HEK293T (cell line): ENCODE measurements around the gene IL4I1.
"Not testable (repeated sequence)": the region's sequence is repeated elsewhere in the genome, so short reads cannot be mapped to it uniquely, and the experiment has no call there.

Experiments
- CTCF ChIA-PET: fragments of 350-600 bp; formaldehyde crosslinking; extraction: SDS; loops from one replicate; lab custom pipeline; 2021; ENCODE audit warnings: antibody characterized with exemption, inconsistent platforms; lab: Yijun Ruan, JAX
- POLR2A ChIA-PET: fragments of 350-600 bp; formaldehyde crosslinking; extraction: SDS; loops from one replicate; lab custom pipeline; 2020; ENCODE audit warnings: antibody characterized with exemption, inconsistent platforms; lab: Yijun Ruan, JAX
- DNase-seq: peaks from one replicate; pipeline ENCODE4 v3.0.0; 2012; ENCODE audit warnings: mixed read lengths; ENCODE audit errors: extremely low spot score
- ARNT ChIP-seq: fragments of 450-650 bp; IDR thresholded peaks from 2 replicates; pipeline ENCODE4 v1.6.1; 2017; ENCODE audit warnings: mild to moderate bottlenecking
- BHLHE40 ChIP-seq: fragments of 450-650 bp; IDR thresholded peaks from 2 replicates; pipeline ENCODE4 v1.6.1; 2016; ENCODE audit warnings: mild to moderate bottlenecking, moderate library complexity, borderline replicate concordance
- CTBP1 ChIP-seq: fragments of 450-650 bp; IDR thresholded peaks from 2 replicates; pipeline ENCODE4 v1.6.1; 2016; ENCODE audit warnings: borderline replicate concordance
- ELF4 ChIP-seq: fragments of 450-650 bp; IDR thresholded peaks from 2 replicates; pipeline ENCODE4 v1.6.1; 2017; ENCODE audit warnings: antibody characterized with exemption
- FOXA1 ChIP-seq: fragments of 450-650 bp; IDR thresholded peaks from 2 replicates; pipeline ENCODE4 v1.6.1; 2016; ENCODE audit warnings: mild to moderate bottlenecking
- FOXK2 ChIP-seq: fragments of 450-650 bp; IDR thresholded peaks from 2 replicates; pipeline ENCODE4 v1.6.1; 2016; ENCODE audit warnings: mild to moderate bottlenecking
- FOXM1 ChIP-seq: fragments of 450-650 bp; IDR thresholded peaks from 2 replicates; pipeline ENCODE4 v1.6.1; 2017; ENCODE audit warnings: mild to moderate bottlenecking, borderline replicate concordance
- HDGF ChIP-seq: fragments of 450-650 bp; IDR thresholded peaks from 2 replicates; pipeline ENCODE4 v1.6.1; 2017; ENCODE audit warnings: antibody characterized with exemption, borderline replicate concordance
- L3MBTL2 ChIP-seq: fragments of 450-650 bp; conservative IDR thresholded peaks from 2 replicates; pipeline ENCODE4 v1.6.1; 2016; ENCODE audit warnings: mild to moderate bottlenecking
- LEF1 ChIP-seq: fragments of 450-650 bp; IDR thresholded peaks from 2 replicates; pipeline ENCODE4 v1.6.1; 2017; ENCODE audit warnings: mild to moderate bottlenecking, borderline replicate concordance
- NFRKB ChIP-seq: fragments of 450-650 bp; IDR thresholded peaks from 2 replicates; pipeline ENCODE4 v1.6.1; 2016; ENCODE audit warnings: mild to moderate bottlenecking, moderate library complexity
- SP1 ChIP-seq: fragments of 450-650 bp; IDR thresholded peaks from 2 replicates; pipeline ENCODE4 v1.6.1; 2017
- SUZ12 ChIP-seq: fragments of 450-650 bp; IDR thresholded peaks from 2 replicates; pipeline ENCODE4 v1.6.1; 2016; ENCODE audit warnings: mild to moderate bottlenecking
- TARDBP ChIP-seq: fragments of 450-650 bp; IDR thresholded peaks from 2 replicates; pipeline ENCODE4 v1.6.1; 2016
- ZNF384 ChIP-seq: fragments of 450-650 bp; IDR thresholded peaks from 2 replicates; pipeline ENCODE4 v1.6.1; 2016
- TF ChIP-seq, protein P1 (sequence below): fragments of 450-650 bp; IDR thresholded peaks from 2 replicates; pipeline ENCODE4 v1.6.1; 2016

Gene IL4I1

DNA sequence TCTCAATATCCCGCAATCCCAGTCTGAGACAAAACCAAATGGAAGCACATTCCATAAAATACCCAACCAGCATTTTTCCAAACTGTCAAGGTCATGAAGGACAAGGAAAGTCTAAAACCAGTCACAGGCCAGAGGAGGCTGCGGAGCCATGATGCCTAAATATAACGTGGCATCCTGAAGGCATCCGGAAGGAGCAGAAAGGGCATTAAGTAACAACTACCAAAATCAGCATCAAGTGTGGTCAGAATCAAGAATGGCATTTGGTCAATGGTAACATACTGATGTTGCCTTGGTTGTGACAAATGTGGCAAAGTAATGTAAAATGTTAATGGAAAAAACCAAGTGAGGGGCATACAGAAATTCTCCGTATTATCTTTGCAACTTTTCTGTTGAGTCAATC is 28.8 kb upstream of the IL4I1 start:
- CTCF ChIA-PET: no interaction called here
- no peak for TF ChIP-seq NFRKB
- TF ChIP-seq SUZ12: no peak
- DNase-seq: no peak
- POLR2A ChIA-PET: no interaction called here

DNA sequence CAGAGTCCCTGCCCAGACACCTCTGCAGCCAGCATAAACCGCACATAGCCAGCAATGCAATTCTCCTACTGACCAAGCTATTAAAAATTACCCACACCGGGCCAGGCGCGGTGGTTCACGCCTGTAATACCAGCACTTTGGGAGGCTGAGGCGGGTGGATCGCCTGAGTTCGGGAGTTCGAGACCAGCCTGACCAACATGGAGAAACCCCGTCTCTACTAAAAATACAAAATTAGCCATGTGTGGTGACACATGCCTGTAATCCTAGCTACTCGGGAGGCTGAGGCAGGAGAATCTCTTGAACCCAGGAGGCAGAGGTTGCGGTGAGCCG is 28.2 kb upstream of the IL4I1 start:
- POLR2A ChIA-PET: interaction anchor here (1.4 kb wide), 1 partner anchor 56 kb away, joined by 3 read pairs; no protein-coding TSS in a partner anchor
- CTCF ChIA-PET, DNase-seq: not testable (repeated sequence)

DNA sequence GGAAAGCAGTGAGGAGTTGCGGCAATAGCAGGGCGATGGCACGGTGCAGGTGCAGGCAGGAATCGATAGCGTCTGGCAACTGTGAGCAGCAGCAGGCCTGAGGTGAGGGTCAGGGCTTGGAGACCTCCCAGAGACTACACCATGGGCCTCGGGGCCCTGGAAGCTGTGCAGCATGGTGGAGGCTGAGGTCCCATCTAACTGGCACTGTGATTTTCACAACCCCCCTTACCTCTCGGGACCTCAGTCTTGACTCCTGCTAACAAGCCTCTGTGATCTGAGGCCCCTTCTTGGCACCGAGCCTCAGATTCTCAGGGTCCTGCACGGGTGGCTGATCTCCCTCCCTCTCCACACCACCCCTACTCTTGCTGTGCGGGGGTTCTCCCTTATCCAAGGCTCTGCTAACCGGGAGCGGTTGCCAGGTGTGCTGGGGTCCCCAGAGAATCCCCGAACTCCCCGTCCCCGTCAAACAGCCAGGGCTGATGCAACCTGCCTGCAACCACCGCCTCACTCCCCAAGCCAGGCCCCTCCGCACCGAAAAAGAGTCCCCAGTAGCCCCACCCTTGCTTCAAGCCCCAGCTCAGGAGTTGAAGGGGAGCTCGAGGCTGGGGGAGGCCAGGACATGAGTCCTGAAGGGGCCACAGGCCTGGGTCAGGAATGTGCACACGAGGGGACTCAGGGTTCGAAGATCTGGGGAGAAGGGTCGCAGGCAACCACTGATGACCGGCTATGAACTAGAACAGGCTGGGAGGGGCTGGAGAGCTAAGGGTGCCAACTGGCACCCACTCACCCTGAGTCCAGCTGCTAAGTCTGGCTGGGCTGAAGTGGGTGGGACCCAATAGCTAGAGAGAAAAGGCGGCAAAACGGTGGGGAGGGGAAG is 27.6 kb upstream of the IL4I1 start:
- ChIA-PET CTCF (no interaction called here), POLR2A (interaction anchor here (1.4 kb wide), 1 partner anchor 55 kb away, joined by 3 read pairs; no protein-coding TSS in a partner anchor)
- DNase-seq: no peak
- TF ChIP-seq FOXK2: no peak
- no peak for TF ChIP-seq ELF4
- no peak for TF ChIP-seq CTBP1
- no peak for TF ChIP-seq TARDBP

DNA sequence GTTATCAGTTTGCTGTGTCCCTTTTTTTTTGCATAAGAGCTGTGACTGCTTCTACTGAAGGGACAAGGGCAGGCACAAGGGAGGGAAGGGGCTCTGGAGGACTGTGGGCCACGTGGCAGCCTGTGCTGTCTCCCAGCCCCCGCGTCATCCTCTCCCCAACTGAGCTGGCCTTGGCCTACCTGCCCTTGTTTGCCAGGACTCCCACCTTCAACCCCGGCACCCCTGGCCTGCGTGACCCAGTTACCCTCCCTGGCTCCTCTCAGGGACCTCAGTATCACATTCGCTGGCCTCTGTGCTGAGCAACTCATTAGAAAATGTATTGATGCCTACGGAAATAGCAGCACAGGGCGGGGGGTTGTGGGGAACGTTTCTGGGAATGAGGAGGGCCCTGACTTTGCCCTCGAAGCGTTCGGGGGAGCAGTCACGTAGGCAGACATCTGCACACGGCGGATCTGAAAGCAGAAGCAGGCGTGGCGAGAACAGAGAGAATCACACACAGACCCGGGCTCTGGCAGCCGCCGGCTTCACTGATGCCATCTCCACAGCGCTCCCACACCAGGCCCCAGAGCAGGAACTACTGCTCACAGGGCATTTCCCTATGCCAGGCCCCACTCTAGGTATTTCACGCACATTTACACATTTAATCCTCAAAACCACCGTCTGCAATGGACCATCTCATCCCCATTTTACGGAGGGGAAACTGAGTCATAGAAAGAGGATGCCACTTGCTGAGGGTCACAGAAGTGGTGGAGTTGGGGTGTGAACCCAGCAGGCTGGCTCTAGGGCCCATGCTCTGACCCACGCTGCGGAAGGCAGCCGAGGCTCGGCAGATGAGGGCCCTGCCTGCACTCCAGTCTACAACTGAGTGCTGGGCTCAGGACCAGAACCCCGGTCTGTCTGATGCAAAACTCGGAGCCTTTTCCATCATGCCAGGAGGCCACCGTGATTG is 26.6 kb upstream of the IL4I1 start:
- CTCF ChIA-PET: no interaction called here
- no peak for DNase-seq
- TF ChIP-seq BHLHE40 (no peak), SUZ12 (no peak), ARNT (no peak), FOXA1 (no peak), FOXM1 (no peak), FOXK2 (no peak), SP1 (no peak), TARDBP (no peak), ZNF384 (no peak), NFRKB (no peak)
- POLR2A ChIA-PET: interaction anchor here (1.1 kb wide), 1 partner anchor 34 kb away, joined by 3 read pairs; no protein-coding TSS in a partner anchor

DNA sequence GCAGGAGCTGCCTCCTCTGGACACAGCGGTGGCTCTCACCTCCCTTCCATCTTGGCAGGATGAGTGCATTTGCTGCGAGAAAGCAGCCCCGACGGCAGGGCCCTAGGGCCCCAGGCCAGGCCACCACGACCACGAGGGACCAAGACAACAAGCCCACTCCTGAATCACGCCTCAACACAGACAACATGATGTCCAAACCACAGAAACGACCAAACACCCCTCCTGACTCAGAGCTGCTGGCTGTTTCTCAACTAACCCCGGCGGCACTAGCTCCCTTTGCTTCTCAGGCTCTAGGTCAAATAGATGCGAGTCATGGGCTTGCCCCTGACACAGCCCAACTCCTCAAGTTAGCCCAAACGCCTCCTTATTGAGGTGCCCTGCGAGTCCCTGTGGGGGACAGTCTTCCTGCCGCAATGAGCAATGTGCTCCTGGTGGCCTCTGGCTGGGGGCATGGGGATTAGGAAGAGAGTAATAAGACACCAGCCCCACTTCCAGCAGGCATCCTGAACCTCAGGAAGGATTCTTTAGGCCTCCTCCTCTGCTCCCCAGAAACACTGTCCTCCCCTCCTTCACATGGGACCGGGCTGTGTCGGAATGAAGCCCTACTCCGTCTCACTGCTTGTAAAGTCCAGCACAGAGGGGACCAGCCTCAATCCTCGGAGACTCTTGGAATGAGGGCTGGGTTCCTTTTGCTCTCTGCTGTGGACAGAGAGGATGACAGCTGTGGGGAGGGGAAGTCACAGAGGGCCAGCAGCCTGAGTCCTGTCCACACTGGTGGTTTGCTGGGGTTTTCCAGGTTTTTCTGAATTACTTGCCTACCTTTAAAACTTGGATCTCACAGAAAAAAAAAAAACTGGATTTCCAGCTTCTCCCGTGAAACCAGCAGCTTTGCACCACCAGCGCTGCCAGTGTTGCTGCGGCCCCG is 25.4 kb upstream of the IL4I1 start:
- CTCF ChIA-PET: no interaction called here
- DNase-seq: no peak
- TF ChIP-seq FOXA1 (no peak), FOXM1 (no peak), ELF4 (no peak), ZNF384 (no peak), BHLHE40 (no peak), HDGF (no peak), FOXK2 (no peak), SUZ12 (no peak), SP1 (no peak), L3MBTL2 (no peak), NFRKB (no peak), TARDBP (no peak)
- TF ChIP-seq, protein P1, sequence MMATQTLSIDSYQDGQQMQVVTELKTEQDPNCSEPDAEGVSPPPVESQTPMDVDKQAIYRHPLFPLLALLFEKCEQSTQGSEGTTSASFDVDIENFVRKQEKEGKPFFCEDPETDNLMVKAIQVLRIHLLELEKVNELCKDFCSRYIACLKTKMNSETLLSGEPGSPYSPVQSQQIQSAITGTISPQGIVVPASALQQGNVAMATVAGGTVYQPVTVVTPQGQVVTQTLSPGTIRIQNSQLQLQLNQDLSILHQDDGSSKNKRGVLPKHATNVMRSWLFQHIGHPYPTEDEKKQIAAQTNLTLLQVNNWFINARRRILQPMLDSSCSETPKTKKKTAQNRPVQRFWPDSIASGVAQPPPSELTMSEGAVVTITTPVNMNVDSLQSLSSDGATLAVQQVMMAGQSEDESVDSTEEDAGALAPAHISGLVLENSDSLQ: no peak
- POLR2A ChIA-PET: interaction anchor here (1.1 to 3.8 kb wide), 2 partner anchors 7 to 35 kb away, joined by 3 to 27 read pairs; partner anchors contain the start of genes ATF5 and NUP62

DNA sequence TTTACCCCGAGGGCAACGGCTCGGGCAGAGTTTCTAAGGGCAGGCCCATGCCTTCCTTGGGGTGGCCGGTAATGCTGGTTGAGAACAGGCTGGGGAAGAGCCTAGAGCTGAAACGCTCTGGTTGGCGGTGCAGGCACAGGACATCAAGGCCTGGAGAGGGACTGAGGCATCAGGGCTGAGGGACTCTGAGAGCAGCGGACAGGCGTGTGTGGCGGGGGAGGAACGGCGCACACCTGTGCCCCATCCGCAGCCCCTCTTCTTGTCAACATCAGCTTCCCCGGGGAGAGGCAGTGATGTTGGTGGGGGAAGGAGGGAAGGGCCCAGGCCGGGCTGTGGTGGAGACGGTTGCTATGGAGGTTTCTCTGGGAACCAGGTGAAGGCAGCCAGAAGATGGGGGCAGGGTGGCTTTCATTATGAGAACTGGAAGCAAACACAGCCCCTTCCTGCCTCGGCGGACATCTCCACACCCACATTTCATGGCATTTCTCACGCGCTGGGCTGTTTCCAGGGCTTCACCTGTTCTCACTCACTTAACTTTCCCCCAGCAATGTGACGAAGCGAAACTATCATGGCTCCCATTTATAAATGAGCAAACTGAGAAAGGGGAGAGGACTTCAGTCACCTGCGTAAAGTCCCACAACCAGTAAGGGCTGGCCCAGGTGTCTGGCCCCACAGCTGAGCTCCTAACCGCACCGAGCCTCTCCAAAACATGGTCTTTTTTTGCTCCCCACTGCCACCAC is 24.1 kb upstream of the IL4I1 start:
- ChIA-PET POLR2A (interaction anchor here (3.8 kb wide), 1 partner anchor 8 kb away, joined by 27 read pairs; the partner anchor contains the start of genes ATF5 and NUP62), CTCF (no interaction called here)
- TF ChIP-seq NFRKB (no peak), LEF1 (no peak), L3MBTL2 (no peak), BHLHE40 (no peak), SUZ12 (no peak), FOXA1 (no peak), SP1 (no peak), HDGF (no peak), TARDBP (no peak), FOXK2 (no peak), ZNF384 (no peak), FOXM1 (no peak), ARNT (no peak), CTBP1 (no peak), ELF4 (no peak)
- TF ChIP-seq, protein P1: no peak
- no peak for DNase-seq
